NCI-H2196 treated with DMSO at 0.1 percent for 48 hours (cell line): ENCODE data around the gene PARP15.

Experiments
- DNase-seq: peaks from one replicate; lab custom pipeline; 2025; ENCODE audit not compliant: unreplicated experiment; lab: John Stamatoyannopoulos, UW

The PARP15 gene

DNA sequence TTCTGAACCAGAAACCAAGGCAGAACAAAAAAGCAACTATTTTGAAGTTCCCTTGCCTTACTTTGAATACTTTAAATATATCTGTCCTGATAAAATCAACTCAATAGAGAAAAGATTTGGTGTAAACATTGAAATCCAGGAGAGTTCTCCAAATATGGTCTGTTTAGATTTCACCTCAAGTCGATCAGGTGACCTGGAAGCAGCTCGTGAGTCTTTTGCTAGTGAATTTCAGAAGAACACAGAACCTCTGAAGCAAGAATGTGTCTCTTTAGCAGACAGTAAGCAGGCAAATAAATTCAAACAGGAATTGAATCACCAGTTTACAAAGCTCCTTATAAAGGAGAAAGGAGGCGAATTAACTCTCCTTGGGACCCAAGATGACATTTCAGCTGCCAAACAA lies 8.7 kb upstream of the PARP15 start:
- no peak for DNase-seq

DNA sequence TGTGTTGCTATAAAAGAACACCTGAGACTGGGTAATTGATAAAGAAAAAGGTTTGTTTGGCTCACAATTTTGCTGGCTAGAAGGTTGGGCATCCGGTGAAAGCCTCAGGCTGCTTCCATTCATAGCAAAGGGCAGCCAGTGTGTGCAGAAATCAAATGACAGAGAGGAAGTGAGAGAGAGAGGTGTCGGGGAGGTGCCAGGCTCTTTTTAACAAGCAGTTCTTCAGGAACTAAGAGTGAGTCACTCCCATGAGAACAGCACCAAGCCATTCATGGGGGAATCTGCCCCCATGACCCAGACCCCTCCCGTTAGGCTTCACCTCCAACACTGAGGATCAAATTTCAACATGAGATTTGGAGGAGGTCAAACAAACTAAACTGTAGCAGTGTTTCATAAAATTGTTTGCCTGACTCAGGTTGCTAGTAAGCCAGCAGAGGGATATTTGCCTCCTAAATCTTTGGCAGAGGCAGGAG lies 4.5 kb upstream of the PARP15 start:
- DNase-seq: peak; percentile 67

DNA sequence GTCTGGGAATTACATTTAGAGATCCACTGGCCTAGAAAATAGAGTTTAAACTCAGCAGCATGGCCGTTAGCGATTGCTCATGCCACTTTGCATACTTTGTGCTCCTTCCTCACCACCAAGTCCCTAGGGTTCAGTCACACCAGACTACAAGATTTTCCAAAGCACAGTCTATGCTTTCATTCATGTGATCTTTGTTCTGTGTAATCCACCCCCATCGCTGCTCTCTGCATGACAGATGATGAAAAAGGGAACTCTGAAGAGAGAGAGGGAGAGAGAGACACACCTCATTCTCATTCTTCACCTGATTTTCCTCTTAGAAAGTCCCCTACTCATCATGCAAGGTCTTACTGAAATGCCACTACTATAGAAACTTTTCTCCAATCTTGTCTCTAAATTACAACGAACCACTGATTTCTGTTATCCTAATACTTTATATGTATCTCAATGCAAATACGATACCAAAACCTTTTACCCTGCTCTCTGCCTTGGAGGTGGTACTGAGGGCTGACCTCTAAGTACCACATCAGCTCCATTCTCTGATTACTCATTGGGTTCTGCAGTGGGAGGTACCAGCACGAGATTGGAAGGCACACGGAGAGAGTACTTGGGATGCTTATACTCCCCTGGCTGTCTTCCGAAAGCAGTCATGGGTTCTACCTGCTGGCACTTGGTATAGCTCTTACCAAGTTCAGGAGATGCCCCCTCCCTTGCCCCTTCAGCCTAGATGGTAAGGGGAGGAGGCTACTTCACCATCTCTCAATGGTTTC lies 1.1 kb upstream of the PARP15 start:
- DNase-seq: no peak

DNA sequence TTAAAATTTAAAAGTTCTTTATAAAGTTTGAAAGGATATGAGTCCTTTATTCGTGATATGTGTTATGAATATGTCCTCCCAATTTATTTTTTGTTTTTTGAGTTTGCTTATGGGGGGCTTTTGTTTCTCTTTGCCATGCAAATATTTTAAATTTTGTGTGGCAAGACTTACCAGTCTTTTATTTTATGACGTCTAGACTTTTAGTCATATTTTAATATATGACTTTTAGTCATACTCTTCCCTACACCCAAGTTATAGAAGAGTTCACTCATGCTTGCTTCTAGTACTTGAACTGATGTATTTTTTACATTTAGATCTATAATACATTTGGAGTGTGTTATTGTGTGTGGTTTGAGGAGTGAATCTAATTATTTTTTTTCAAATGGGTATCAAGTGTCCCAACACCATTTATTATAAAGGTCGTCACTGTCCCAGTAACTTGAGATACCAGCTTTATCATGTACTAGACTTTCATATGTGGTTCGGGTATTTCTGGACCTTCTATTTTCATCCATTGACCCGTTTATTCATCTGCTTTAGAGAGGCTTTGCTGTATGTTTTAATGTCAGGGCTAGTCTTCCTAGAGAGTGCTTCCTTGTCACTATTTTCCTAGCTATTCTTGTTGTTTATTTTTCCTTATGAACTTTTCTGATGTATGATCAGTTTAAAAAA lies 755 bp downstream of the PARP15 start:
- DNase-seq: no peak

DNA sequence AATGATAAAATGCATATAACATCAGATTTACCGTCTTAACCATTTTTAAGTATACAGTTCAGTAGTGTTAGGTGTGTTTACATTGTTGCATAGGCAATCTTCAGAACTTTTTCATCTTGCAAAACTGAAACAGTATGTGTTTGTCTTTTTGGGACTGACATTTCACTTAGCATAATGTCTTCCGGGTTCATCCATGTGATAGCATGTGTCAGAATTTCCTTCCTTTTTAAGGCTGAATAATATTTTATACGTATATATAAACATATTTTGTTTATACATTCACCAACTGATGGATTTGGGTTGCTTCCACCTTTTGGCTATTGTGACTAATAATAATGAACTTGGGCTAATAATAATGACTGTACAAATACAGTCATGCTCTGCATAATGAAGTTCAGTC lies 3.0 kb downstream of the PARP15 start:
- no peak for DNase-seq

DNA sequence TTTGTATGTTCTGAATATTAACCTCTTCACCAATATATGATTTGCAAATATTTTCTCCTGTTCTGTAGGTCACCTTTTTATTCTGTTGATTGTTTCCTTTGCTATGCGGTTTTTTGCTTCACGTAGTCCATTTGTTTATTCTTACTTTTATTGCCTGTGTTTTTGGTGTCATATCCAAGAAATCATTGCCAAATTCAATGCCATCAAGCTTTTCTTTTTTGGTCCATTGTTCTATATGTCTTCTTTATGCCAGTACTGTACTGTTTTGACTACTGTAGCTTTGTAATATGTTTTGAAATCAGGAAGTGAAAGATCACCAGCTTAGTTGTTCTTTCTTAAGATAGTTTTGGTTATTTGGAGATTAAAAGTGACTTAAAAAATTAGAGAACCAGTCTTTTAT lies 4.2 kb downstream of the PARP15 start:
- no peak for DNase-seq

DNA sequence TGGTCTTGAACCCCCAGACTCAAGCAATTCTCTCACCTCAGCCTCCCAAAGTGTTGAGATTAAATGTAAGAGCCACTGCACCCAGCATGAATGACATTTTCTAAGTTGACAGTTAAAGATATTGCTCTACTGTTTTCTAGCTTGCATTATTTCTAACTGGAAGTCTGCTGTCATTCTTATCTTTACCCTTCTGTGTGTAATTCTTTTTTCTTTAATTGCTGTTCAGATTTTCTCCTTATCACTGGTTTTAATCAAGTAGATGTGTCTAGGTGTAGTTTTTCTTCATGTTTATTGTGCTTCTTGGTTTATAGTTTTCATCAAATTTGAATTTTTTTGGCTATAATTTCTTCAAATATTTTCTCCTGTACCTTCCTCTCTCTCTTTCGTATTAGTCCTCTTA lies 4.9 kb downstream of the PARP15 start:
- DNase-seq: no peak

DNA sequence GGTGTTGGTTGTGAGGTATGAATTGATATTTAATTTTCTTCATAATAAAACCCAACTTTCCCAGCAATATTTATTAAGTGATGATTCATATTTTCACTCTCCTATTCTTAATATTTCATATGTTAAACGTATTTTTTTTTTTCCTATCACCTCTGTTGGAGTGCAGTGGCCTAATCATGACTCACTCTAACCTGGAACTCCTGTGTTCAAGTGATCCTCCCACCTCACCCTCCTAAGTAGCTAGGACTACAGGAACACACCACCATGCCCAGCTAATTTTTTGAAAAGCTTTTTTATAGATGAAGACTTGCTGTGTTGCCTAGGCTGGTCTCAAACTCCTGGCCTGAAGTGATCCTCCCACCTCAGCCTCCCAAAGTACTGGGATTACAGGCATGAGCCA lies 8.6 kb downstream of the PARP15 start:
- DNase-seq: no peak

DNA sequence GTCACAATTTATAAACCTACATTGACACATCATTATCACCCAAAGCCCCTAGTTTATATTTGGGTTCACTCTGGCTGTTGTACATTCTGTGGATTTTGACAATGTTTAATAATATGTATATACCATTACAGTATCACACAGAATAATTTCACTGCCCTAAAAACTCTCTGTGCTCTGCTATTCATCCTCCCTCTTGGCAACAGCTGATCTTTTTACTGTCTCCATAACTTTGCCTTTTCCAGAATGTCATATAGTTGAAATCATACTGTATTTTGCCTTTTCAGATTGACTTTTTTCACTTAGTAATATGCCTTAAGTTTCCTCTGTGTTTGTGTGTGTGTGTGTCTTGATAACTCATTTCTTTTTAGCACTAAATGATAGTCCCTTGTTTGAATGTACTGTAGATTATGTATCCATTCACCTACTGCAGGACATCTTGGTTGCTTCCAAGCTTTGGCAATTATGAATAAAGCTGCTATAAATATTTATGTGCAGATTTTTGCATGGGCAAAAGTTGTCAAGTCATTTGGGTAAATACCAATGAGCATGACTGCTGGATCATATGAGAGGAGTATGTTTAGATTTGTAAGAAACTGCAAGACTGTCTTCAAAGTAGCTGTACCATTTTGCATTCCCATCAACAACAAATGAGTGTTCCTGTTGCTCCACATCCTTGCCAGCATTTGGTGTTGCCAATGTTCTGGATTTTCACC lies 9.5 kb downstream of the PARP15 start:
- no peak for DNase-seq

DNA sequence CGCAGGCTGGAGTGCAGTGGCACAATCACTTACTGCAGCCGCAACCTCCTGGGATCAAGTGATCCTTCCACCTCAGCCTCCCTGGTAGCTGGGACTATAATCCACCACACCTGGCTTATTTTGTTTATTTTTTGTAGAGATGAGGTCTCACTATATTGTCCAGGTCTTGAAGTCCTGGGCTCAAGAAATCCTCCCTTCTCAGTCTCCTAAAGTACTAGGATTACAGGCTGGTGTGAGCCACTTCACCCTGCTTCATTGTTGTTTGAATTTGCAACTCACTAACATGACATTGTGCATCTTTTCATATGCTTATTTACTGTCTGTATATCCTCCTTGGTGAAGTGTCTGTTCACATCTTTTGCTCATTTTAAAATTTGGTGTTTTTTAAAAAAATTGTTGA lies 10.1 kb downstream of the PARP15 start:
- no peak for DNase-seq

DNA sequence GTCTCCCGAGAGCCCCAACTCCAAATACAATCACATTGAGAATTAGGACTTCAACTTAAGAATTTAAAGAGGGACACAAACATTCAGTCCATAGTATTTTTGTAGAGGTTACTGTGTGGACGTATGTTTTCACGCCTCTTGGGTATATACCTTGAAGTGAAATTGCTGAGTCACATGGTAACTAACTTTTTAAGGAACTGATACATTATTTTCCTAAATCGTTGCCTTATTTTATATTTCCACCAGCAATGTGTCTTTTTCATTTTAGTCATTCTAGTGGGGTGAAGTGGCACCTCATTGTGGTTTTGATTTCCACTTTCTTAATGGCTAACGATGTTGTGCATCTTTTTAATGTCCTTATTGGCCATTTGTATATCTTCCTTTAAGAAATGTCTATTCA lies 11.8 kb downstream of the PARP15 start:
- no peak for DNase-seq

DNA sequence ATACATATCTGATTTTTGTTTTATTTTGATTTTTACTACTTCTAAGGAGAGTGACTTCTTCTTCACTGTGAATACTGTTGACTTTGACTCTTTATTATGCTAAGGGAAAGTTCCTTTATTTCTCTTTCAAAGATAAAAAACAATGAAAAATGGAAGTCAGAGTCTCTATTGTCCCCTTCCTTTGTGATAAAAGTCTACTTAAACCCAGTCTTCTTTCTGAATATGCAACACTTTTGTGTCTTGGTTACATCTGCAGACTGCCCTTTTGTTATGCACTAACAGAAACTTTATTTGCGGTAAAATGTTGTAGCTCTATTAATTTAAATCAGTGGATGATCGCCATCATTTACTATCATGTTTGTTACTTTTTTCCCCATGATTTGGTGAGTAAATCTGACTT lies 13.2 kb downstream of the PARP15 start:
- DNase-seq: no peak

DNA sequence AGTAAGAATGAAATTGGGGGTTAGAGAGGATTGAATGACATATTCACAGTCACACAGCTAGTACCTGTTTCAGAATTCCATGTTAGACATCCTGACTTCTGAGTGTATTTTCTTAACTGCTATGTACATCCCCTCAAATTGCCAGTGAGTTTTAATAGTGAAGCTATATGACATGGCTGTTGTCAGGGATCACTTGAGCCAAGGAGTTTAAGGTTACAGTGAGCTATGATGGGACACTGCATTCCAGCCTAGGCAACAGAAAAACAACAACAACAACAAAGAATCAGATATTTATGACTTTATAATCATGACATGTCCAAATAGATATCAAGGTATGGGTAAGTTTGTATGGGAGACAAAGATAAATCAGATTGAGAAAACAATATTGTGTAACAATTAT lies 16.6 kb downstream of the PARP15 start:
- no peak for DNase-seq

DNA sequence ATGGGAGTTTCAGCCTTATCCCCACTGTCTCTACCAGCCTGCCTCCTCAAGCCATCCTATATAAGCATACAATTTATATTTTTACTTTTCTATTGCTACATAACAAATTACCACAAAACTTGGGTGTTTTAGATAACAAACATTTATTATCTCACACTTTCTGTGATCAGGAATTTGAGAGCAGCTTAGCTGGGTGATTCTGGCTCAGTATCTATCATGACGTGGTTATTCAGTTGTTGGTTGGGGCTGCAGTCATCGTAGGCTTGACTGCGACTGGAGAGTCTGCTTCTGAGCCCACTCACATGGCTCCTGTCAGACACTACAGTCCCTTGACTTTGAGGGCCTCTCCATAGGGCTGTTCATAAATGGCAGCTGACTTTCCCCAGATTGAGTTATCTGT lies 20.7 kb downstream of the PARP15 start:
- DNase-seq: no peak

DNA sequence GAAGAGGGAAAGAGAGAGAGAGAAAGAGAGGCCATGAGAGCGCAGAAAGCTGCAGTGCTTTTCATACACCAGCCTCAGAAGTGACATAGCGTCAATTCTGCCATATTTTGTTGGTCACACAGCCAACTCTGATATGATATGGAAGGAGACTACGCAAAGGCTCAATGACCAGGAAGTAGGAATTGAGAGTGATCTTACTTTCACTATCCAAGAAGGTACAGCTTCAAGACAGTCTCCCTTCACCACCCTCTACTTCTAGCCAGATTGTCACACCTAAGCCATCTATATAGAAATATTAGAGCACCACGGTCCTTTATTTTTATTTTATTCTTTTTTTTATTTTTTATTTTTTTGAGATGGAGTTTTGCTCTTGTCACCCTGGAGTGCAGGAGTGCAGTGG lies 21.1 kb downstream of the PARP15 start:
- no peak for DNase-seq

DNA sequence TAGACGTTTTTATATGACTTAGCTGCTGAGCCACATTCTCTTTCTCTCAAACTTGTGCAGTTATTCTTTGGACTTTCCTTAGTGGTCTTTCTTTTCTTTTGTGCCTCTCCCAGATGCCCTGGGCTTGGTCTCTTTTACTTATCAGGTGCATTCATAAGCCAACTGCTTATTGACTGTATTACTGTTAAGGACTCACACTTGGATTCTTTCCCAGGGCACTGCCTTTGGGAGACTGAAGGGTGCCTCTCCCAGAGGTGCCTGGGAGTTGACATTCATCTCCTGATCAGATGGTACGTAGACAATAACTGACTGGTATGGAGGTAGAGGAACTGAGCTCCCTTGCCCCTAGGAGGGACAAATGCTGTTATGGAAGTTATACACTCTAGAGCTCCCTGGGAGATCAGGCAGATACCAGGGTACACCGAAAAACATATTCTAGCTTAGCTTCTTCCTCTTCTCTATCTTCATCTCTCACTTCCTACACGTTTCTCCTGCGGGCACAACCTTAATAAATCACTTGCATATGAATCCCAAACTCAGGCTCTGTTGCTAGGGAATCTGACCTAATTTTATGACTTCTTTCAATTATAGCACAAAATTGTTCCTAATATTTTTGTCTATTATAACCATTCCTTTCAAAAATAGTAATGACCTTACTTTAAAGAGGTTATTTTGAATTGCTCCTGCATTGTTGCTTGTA lies 24.7 kb downstream of the PARP15 start:
- DNase-seq: no peak

DNA sequence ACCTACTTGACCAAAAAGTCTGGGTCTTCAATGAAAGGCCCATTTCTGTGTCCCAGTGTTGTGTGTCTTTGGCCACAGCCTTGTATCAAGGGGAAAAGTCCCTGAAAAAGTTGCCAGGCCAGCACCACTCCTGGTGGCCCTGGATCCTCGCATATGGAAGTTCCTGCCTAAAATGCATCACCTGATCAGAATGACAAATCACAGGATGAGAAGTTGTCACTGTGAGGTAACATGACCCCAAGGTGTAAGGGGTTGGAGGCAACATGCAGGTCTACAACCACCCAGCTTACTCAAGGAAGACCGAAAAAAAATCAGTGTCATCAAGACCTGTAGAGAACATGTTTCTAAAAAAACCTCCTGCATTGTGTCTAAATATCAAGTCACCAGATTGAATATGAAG lies 25.6 kb downstream of the PARP15 start:
- no peak for DNase-seq

DNA sequence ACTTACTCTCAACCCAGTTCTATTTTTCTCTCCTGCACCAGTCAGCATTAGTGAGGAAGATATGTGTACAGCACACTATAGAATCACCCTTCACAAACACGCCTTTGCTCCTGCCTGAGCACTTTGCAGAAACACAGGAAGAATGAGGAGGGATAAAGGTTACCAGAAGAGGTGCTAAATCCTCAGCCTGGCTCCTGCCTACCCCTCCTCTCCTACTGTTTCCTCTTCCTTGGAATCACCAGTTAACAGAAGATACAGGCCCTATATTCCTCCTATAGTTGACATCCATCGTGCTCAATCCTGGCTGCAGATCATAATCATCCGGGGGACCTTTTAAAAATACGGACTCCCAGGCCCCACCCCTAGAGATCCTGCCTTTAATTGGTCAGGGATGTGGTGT lies 28.9 kb downstream of the PARP15 start:
- DNase-seq: no peak

DNA sequence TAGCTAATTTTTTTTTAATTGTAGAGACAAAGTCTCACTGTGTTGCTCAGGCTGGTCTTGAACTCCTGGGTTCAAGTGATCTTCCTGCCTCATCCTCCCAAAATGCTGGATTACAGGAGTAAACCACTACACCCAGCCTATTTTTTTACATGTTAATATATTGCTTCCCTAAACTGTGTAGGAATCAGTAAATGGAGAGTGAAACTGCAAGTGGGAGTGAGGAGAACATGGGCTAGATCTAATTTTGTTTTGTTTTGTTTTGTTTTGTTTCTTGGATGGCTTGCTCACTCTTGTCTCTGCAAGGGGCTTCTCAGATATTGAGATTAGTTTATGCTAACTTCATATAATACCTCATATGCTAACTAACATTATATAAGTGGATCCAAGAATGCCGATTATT lies 31.5 kb downstream of the PARP15 start:
- no peak for DNase-seq

DNA sequence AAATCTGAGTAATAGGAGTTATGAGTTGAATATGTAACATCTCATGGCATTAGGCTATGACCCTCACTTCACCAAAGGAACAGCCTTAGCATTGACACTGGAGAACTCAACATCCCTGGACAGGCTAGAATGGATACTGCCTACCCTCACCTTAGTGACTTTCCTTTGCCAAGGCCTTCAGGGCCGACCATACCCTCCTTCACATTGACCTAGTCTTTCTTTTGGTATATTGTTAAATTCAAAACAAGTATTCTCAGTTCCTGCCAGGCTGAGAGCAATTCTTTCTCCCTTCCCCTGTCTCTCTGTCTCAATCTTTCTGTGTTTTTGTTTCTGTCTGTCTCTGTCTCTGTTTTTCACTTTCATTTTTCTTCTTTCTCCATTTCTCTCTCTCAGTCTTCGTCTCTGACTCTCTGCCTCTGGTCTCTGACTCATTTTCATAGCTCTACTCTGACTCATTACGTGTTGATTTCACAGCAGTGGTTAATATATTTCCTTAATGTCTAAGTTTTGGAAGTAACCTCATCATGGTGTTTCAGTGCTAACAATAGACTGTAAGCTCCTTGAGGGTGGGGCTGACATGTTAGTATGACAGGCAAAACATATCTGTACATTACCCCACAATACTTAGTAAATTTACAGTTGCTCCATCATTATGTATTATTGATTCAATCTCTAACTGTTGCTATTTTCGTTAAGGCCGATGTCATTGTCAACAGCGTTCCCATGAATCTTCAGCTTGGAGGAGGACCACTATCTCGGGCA lies 32.5 kb downstream of the PARP15 start:
- DNase-seq: no peak

DNA sequence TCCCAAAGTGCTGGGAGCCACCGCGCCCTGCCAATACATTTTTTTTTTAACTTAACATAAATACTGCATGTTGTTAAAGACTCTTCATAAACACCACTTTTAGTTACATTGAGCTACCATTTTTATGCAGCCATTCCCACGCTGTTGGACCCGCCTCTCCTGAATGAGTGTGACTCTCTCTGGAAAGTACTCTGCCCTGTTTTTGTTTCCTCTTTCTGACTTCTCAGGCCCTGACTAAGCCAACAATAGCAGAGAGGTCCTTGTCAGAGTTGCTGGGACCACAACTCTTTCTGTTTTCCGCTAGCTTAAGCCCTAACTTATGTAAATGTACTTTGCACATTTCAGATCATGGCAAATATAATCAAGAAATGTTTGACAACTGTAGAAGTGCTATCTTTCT lies 35.2 kb downstream of the PARP15 start:
- DNase-seq: no peak
